DND-41 (cell line): ENCODE results near the gene ADAMTSL4.

Experiments
- ATAC-seq: fragments of 200-7000 bp; cut with Tn5 transposase; 3 replicates; pipeline ENCODE4 v1.9.1; 2021; ENCODE audit warnings: low read depth; ENCODE audit not compliant: insufficient read depth
- DNase-seq: peaks from one replicate; pipeline ENCODE4 v3.0.0-alpha.2; 2020
- H2AFZ ChIP-seq: 2 replicates; pipeline ENCODE4 v1.6.0; 2012; ENCODE audit warnings: low read depth, low read length
- H3K27ac ChIP-seq: 2 replicates; pipeline ENCODE4 v1.5.1; 2012; ENCODE audit warnings: low read length, inconsistent platforms
- H3K27me3 ChIP-seq: fragments of 200-600 bp; sonication (generic); 2 replicates; pipeline ENCODE4 v1.6.0; 2012; ENCODE audit warnings: low read length, mild to moderate bottlenecking, inconsistent platforms; ENCODE audit not compliant: insufficient read depth, poor library complexity
- H3K36me3 ChIP-seq: 2 replicates; pipeline ENCODE4 v1.5.1; 2012; ENCODE audit warnings: low read length, inconsistent platforms; ENCODE audit not compliant: insufficient read depth
- H3K4me1 ChIP-seq: 2 replicates; pipeline ENCODE4 v1.5.1; 2012; ENCODE audit warnings: mild to moderate bottlenecking, low read length; ENCODE audit not compliant: insufficient read depth
- H3K4me2 ChIP-seq: 2 replicates; pipeline ENCODE4 v1.6.0; 2012; ENCODE audit warnings: mild to moderate bottlenecking, moderate library complexity, low read length, inconsistent platforms; ENCODE audit not compliant: insufficient read depth
- H3K4me3 ChIP-seq, 2 experiments: fragments of 200-600 bp in 1 of 2; shearing (Covaris generic) in 1 of 2; 2 replicates each; pipeline ENCODE4 v1.5.1; 2012 to 2016; ENCODE audit warnings: inconsistent platforms in 2 of 2, low read length in 2 of 2, mild to moderate bottlenecking in 2 of 2, low read depth in 1 of 2, moderate library complexity in 1 of 2
- H3K79me2 ChIP-seq: 2 replicates; pipeline ENCODE4 v1.6.0; 2012; ENCODE audit warnings: low read length, inconsistent platforms; ENCODE audit not compliant: insufficient read depth
- H3K9ac ChIP-seq: 2 replicates; pipeline ENCODE4 v1.6.0; 2012; ENCODE audit warnings: low read depth, mild to moderate bottlenecking, inconsistent platforms, low read length, moderate library complexity
- H3K9me3 ChIP-seq: 2 replicates; pipeline ENCODE4 v1.5.1; 2012; ENCODE audit warnings: low read length, moderate library complexity, mild to moderate bottlenecking, inconsistent platforms; ENCODE audit not compliant: insufficient read depth, severe bottlenecking
- H4K20me1 ChIP-seq: 2 replicates; pipeline ENCODE4 v1.6.0; 2012; ENCODE audit warnings: low read length; ENCODE audit not compliant: insufficient read depth
- EZH2 ChIP-seq: IDR thresholded peaks from 3 replicates; pipeline ENCODE4 v1.6.1; 2012; ENCODE audit warnings: borderline replicate concordance, low read depth, mild to moderate bottlenecking, moderate library complexity, low read length, inconsistent platforms; ENCODE audit not compliant: severe bottlenecking
- TF ChIP-seq, protein P1 (sequence below): IDR thresholded peaks from 2 replicates; pipeline ENCODE4 v1.5.1; 2012; ENCODE audit warnings: borderline replicate concordance, low read length, moderate library complexity, mild to moderate bottlenecking; ENCODE audit not compliant: poor library complexity, severe bottlenecking; ENCODE audit errors: extremely low read depth

The ADAMTSL4 gene

DNA sequence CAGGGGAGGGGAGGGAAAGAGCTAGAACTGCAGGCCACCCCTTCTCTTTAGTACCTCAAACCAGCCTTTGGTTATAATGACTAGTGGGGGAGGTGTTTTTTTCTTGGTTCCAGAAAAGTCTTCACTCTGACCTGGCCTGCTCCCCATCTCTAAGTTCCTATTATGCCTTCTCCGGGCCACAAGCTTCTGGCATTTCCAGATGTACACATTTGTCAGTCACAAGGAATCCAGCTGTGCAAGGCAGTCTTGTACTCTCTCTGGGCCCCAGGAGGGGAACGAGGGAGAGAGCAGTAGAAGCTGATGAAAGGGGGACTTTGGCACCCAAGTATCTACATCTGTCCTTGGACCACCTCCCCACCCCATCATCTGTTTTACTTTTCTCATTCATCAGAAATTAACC, 36.4 kb upstream of the ADAMTSL4 start:
- Histone ChIP-seq H3K36me3 (0 out of 2 replicates have a peak, but pooled peaks cover 3% of the 10 kb centered on the region), H3K4me1 (peaks cover 16% of the 10 kb centered on the region), H3K4me3 (no peak overlapping the region), H4K20me1 (no peaks in the 10 kb centered on the region), H3K4me2 (no peak overlapping the region), H3K9me3 (no peaks in the 10 kb centered on the region), H3K9ac (no peak overlapping the region), H3K27ac (no peak overlapping the region), H2AFZ (no peak overlapping the region), H3K27me3 (no peaks in the 10 kb centered on the region), H3K79me2 (no peaks in the 10 kb centered on the region)
- no peak for ATAC-seq
- DNase-seq: no peak
- no peak for TF ChIP-seq EZH2
- TF ChIP-seq, protein P1, sequence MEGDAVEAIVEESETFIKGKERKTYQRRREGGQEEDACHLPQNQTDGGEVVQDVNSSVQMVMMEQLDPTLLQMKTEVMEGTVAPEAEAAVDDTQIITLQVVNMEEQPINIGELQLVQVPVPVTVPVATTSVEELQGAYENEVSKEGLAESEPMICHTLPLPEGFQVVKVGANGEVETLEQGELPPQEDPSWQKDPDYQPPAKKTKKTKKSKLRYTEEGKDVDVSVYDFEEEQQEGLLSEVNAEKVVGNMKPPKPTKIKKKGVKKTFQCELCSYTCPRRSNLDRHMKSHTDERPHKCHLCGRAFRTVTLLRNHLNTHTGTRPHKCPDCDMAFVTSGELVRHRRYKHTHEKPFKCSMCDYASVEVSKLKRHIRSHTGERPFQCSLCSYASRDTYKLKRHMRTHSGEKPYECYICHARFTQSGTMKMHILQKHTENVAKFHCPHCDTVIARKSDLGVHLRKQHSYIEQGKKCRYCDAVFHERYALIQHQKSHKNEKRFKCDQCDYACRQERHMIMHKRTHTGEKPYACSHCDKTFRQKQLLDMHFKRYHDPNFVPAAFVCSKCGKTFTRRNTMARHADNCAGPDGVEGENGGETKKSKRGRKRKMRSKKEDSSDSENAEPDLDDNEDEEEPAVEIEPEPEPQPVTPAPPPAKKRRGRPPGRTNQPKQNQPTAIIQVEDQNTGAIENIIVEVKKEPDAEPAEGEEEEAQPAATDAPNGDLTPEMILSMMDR: no peak

DNA sequence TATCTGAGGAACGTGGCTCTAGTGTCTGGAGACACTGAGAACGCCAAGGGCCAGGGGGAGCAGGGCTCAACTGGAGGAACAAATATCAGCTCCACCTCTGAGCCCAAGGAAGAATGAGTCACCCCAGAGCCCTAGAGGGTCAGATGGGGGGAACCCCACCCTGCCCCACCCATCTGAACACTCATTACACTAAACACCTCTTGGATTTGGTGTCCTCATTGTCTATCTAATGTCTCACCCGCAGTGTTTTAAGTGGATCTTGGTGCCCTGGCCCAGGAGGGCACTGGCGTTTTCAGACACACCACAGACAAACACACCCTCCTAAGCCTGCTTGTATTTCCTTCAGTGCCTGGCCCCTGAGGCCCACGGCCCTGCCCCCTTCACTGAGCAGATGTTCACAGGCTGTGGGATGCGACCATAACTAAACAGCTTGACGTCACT, 35.8 kb upstream of the ADAMTSL4 start:
- no peaks in the 10 kb centered on the region for H3K27me3 ChIP-seq

DNA sequence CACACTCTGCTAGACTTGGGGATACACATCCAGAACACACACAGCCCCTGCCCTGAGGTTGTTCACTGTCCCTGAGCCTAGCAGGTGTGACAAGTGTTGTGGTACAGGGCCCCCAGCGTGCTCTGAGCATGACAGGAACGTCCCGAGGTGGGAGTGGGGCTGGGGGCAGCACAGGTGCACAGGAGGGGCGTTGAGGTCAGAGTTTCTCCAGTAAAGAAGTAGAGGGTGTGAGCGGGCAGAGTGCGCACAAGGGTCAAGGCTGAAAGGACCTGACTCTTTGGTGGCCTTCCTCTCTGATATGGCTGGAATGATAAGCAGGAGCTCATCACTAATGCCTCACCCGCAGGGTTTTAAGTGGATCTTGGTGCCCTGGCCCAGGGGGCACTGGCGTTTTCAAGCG, 34.9 kb upstream of the ADAMTSL4 start:
- DNase-seq (no peak), ATAC-seq (no peak)
- Histone ChIP-seq H3K4me3 (no peak overlapping the region), H3K9ac (no peak overlapping the region), H3K36me3 (no peaks in the 10 kb centered on the region), H2AFZ (no peak overlapping the region), H3K27ac (no peak overlapping the region), H3K79me2 (no peaks in the 10 kb centered on the region), H3K9me3 (no peaks in the 10 kb centered on the region), H4K20me1 (no peaks in the 10 kb centered on the region), H3K4me1 (peaks cover 16% of the 10 kb centered on the region), H3K27me3 (no peaks in the 10 kb centered on the region), H3K4me2 (no peak overlapping the region)
- no peak for TF ChIP-seq EZH2
- TF ChIP-seq, protein P1: no peak

More for the DNA sequence above, 35.8 kb upstream of the ADAMTSL4 start:
- TF ChIP-seq EZH2: no peak
- TF ChIP-seq, protein P1: no peak
- no peak overlapping the region for H3K27ac ChIP-seq
- H3K4me3 ChIP-seq: no peak overlapping the region
- H2AFZ ChIP-seq: no peak overlapping the region
- ATAC-seq: no peak
- no peak for DNase-seq
- no peaks in the 10 kb centered on the region for H3K9me3 ChIP-seq
- peaks cover 16% of the 10 kb centered on the region for H3K4me1 ChIP-seq
- no peak overlapping the region for H3K9ac ChIP-seq
- no peaks in the 10 kb centered on the region for H3K79me2 ChIP-seq
- no peak overlapping the region for H3K4me2 ChIP-seq
- H3K36me3 ChIP-seq: no peaks in the 10 kb centered on the region
- H4K20me1 ChIP-seq: no peaks in the 10 kb centered on the region
